ENCODE data around the gene FFAR2. TPM values are rescaled to one million over a fixed set of nuclear protein-coding genes. Genes with fewer than 3 reads are reported as not detected.
A peak's percentile ranks its signal among the peaks of the same experiment; 100 is the strongest.

Gene FFAR2
- polyA plus RNA-seq, 3 donors from 2014 or later: 0.12 to 1.6 (median 0.15) TPM

DNA sequence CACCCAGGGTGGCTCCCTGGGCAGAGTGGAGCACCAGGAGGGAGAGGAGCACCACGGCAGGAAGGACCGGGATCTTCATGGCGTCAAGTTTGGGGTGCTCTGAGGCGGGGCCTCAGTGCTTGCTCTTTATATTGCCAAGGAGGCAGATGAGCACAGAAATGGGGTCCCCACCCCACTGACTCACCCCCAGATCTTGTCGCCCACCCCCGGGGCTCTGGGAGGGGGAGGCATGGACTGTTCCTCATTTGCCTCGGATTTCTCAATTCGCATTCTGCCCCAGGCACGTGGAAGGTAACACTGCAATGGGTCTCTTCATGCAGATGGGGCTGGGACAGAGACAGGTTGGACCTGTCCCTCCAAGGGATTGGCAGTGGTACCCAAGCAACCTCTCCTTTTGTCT, 42.3 kb downstream of the FFAR2 start, which contains the start of gene KRTDAP:
Gene KRTDAP (minus strand): TSS at position 101 of the 400 bp plus-strand sequence. CDS start 22 bp downstream, at position 79.
- Mint-ChIP-seq H3K27ac (no peak within 1 kb of the TSS), H3K9me3 (peaks cover 0 to 2% (median 0%) of the 10 kb centered on the region in 6 donors), H3K4me3 (no peak within 1 kb of the TSS), H3K36me3 (no peaks in the 10 kb centered on the region), H3K4me1 (peaks cover 4 to 5% of the 10 kb centered on the region in 2 donors), H3K27me3 (ENCODE audit: low read depth in 3 of 3) (peaks cover 5 to 10% (median 9%) of the 10 kb centered on the region in 3 donors)
- DNase-seq: no peak

DNA sequence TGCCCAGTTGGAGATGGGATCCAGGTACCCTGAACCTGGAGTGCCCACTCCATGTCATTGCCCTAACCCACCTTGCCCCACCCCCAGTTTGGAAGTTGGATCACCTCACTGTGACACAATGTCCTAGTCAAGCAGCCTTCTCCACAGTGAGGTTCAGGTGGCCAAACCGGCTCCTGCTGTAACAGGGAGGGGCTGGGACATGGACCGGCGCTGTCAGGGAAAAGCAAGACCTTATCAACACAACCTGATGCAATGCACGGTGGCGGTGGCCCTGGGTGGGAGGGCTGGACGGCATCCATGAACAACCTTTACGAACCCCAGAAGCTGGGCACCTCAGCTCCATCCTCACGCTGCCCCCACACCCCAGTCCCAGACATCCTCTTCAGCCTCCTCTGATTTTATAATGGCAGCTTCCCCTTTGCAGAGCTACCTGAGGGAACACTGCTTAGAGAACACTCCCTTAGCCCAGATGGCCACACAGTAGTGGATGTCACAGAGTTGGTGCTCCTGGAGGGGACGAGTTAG, 43.8 kb downstream of the FFAR2 start:
- H3K9me3 Mint-ChIP-seq: peaks cover 0 to 2% (median 0%) of the 10 kb centered on the region in 6 donors
- no peaks in the 10 kb centered on the region for H3K36me3 Mint-ChIP-seq
- H3K27ac Mint-ChIP-seq: peak overlapping the region in 1 of 6 donors; percentile 50
- peaks cover 7% of the 10 kb centered on the region in 2 donors for H3K4me1 Mint-ChIP-seq
- DNase-seq: no peak
- H3K27me3 Mint-ChIP-seq (ENCODE audit: low read depth in 3 of 3): peaks cover 2 to 11% (median 10%) of the 10 kb centered on the region in 3 donors
- no peak overlapping the region for H3K4me3 Mint-ChIP-seq

DNA sequence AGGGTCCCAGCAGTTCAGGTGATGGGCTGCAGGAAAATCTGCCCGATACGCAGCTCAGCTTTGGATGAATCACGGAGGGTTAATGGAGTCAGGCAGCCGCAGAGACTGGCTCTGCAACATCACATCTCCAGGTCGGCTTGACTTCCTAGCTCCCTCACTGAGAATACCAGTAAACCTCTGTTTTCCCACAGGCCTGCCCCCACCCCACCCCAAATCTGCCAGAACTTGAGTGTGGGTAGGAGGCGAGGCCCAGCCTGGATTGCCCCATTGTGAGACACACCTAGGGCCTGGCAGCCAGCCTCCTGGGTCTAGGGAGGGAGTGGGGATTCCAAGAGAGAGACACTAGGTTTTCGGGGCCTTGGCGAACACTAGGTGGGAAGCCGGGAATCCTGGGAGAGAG, 45.9 kb downstream of the FFAR2 start:
- Mint-ChIP-seq H3K4me1 (peaks cover 7% of the 10 kb centered on the region in 2 donors), H3K9me3 (peaks cover 0 to 2% (median 0%) of the 10 kb centered on the region in 6 donors), H3K27me3 (ENCODE audit: low read depth in 3 of 3) (peaks cover 2 to 9% (median 2%) of the 10 kb centered on the region in 3 donors)

DNA sequence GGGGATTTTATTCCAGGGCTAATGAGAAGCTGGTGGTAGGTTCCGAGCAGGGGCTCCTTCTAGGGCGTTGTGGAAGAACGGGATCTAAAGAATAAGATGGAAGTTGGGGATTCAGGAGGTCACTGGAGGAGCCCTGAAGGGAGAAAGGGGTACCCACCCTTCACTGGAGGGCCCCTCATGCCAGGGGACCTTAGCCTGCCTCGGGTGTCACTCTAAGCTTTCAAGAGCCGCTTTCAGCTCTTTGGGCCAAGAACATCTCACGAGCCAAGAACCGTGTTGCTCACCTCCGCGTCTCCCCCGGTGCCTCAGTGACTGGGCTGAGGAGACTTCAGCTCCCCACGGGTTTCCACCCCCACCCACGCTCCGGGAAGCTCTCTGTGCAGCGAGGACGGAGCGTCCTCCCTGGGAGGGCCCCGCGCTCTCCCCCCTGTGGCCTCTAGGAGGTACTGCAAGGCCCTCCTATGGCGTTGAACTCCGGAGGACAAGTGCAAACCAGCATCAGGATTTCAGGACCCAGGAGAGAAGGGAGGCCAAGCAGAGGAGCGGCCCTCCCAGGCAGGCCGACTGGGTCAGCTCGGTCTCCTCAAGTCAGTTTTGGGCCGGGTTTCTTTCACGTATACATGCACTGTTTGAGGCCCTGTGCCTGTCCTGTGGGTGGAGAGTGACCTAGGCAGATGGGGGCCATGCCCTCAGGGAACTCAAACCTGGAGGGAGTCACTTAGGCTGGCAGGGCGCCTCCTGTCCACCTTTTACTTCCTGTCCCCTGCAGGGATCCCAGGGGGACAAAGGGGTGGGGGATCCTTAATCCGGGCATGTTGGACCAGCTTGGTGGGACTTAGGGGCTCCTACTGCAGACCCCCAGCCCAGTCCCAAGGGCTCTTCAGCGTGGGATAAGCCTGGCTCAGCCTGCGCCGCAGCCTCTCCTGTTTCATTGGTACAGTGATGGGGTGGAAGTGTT, 47.3 kb downstream of the FFAR2 start:
- Mint-ChIP-seq H3K4me1 (peaks cover 7% of the 10 kb centered on the region in 2 donors), H3K4me3 (peak overlapping the region in 2 of 5 donors; percentile 47 to 49), H3K27ac (peak overlapping the region in 2 of 6 donors; percentile 4 to 7), H3K27me3 (ENCODE audit: low read depth in 3 of 3) (peaks cover 2 to 3% (median 2%) of the 10 kb centered on the region in 3 donors), H3K36me3 (no peaks in the 10 kb centered on the region), H3K9me3 (no peaks in the 10 kb centered on the region)
- peak; percentile 59 to 60 (median 60) for DNase-seq

More for the DNA sequence above, 45.9 kb downstream of the FFAR2 start:
- no peak overlapping the region for H3K27ac Mint-ChIP-seq
- H3K4me3 Mint-ChIP-seq: no peak overlapping the region
- DNase-seq: no peak
- no peaks in the 10 kb centered on the region for H3K36me3 Mint-ChIP-seq

DNA sequence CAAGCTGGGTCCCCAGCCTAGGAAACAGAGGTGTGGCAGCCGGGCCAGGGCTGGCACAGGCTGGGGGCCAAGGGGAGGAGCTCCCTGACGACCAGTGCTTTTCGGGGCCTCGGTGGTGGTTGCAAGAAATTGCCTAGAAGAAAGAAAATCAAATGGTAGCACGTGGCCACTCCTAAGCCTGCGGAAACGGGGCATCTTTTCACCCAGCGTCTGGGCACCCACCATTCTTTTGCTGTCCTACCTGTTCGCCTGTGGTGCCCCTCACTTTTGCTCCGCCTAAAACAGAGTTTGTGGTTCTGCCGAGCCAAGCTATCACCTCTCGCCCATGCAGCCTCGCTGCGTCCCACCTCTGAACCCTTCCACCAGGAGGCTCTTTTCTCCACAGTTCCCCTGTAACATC, 49.3 kb downstream of the FFAR2 start:
- Mint-ChIP-seq H3K27ac (no peak overlapping the region), H3K4me3 (no peak overlapping the region), H3K27me3 (ENCODE audit: low read depth in 3 of 3) (peaks cover 0 to 3% (median 2%) of the 10 kb centered on the region in 3 donors), H3K36me3 (no peaks in the 10 kb centered on the region), H3K4me1 (peaks cover 7% of the 10 kb centered on the region in 2 donors), H3K9me3 (no peaks in the 10 kb centered on the region)
- no peak for DNase-seq

DNA sequence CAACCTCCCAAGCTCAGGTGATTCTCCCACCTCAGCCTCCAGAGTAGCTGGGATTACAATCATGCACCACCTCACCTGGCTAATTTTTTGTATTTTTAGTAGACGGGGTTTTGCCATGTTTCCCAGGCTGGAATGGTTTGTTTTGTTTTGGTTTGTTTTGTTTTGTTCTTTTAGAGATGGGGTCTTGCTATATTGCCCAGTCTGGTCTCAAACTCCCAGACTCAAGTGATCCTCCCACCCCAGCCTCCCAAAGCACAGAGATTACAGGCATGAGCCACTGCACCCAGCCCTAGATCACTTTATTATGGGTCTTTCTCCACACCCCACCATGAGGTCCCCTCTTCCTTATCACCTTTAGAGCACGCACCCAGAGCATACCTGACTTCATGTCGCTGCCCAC, 50.2 kb downstream of the FFAR2 start:
- Mint-ChIP-seq H3K4me1 (peaks cover 7% of the 10 kb centered on the region in 2 donors), H3K27me3 (ENCODE audit: low read depth in 3 of 3) (peaks cover 0 to 3% (median 2%) of the 10 kb centered on the region in 3 donors), H3K9me3 (no peaks in the 10 kb centered on the region), H3K27ac (no peak overlapping the region), H3K36me3 (no peaks in the 10 kb centered on the region), H3K4me3 (no peak overlapping the region)
- DNase-seq: no peak

DNA sequence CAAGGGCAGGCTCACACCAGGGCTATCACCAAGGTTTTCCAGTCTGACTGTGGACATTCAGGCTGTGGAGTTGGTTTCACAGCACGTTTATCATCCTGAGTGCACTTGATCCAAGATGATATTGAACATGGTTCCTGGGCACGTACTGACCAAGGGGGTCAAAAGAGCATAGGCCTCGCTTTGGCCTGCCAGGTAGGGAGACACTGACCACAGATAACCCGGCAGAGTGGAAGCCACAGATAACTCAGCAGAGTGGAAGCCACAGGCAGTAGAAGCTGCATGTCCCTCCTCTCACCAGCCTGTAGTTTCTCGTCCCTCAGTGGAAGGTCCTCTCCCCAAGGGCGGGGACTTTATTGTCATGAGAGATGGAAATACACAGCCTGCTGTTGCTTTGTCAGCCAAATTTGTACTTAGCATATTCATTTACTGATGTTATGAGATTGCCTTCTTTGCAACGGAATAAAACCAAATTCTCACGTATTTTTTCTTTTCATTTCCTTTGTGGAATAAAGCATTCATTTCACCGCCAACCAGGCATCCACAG, 51.0 kb downstream of the FFAR2 start:
- no peaks in the 10 kb centered on the region for H3K9me3 Mint-ChIP-seq
- peaks cover 7% of the 10 kb centered on the region in 2 donors for H3K4me1 Mint-ChIP-seq
- peak overlapping the region in 1 of 6 donors; percentile 28 for H3K27ac Mint-ChIP-seq
- peaks cover 0 to 5% (median 3%) of the 10 kb centered on the region in 3 donors for H3K27me3 Mint-ChIP-seq (ENCODE audit: low read depth in 3 of 3)
- H3K4me3 Mint-ChIP-seq: no peak overlapping the region
- no peaks in the 10 kb centered on the region for H3K36me3 Mint-ChIP-seq
- DNase-seq: no peak

DNA sequence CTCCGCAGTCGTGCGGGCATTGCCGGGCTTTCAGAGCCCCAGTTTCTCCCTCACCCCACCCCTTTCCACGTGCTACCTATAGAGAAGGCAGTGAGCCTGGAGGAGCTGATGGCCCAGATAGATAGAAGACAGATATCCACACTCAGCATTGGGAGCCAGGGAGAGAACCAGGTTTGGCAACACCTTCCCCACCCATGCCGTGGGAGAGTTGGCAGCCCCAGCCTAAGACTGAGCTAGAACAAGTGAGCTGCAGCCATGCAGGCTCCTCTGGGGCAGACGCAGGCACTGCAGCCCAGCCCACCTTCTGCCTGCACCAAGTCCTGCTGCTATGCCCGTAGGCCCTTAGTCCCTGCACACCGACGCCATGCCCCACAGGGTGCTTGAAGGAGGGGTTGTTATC, 52.6 kb downstream of the FFAR2 start:
- peaks cover 0 to under 1% of the 10 kb centered on the region in 2 donors for H3K4me1 Mint-ChIP-seq
- H3K36me3 Mint-ChIP-seq: no peaks in the 10 kb centered on the region
- H3K9me3 Mint-ChIP-seq: no peaks in the 10 kb centered on the region
- H3K27me3 Mint-ChIP-seq (ENCODE audit: low read depth in 3 of 3): peaks cover 0 to 7% (median 3%) of the 10 kb centered on the region in 3 donors
- no peak overlapping the region for H3K27ac Mint-ChIP-seq
- no peak for DNase-seq
- H3K4me3 Mint-ChIP-seq: no peak overlapping the region

Other genes starting within 250 kb of the FFAR2 start
- gene FAM187B, start 219.5 kb upstream of the FFAR2 start, polyA plus RNA-seq: not detected
- 10 to 100 TPM in 2 of 3 donors, 1 to 10 TPM in 1; 5.3 to 14.2 (median 11.8) TPM for gene LSR, start 199.3 kb upstream of the FFAR2 start, polyA plus RNA-seq
- gene USF2, start 179.3 kb upstream of the FFAR2 start, polyA plus RNA-seq: 10 to 100 TPM in 1 of 3 donors, 1 to 10 TPM in 1, under 1 TPM in 1; 0.29 to 10.4 (median 7.6) TPM
- 1 to 10 TPM in 1 of 3 donors, not detected in 2; 1.1 TPM for gene HAMP, start 165.7 kb upstream of the FFAR2 start, polyA plus RNA-seq
- not detected for gene MAG, start 156.1 kb upstream of the FFAR2 start, polyA plus RNA-seq
- gene CD22, start 119.1 kb upstream of the FFAR2 start, polyA plus RNA-seq: 1 to 10 TPM in 1 of 3 donors, under 1 TPM in 1, not detected in 1; 0.93 to 2.2 TPM
- gene FFAR1, start 100.4 kb upstream of the FFAR2 start, polyA plus RNA-seq: not detected
- not detected for gene FFAR3, start 89.8 kb upstream of the FFAR2 start, polyA plus RNA-seq
- not detected for gene GPR42, start 77.2 kb upstream of the FFAR2 start, polyA plus RNA-seq
- not detected for gene KRTDAP, start 42.2 kb downstream of the FFAR2 start, polyA plus RNA-seq
- 10 to 100 TPM in 2 of 3 donors, 1 to 10 TPM in 1; 5.0 to 24.5 (median 20.3) TPM for gene DMKN, start 65.4 kb downstream of the FFAR2 start, polyA plus RNA-seq
- not detected for gene SBSN, start 80.1 kb downstream of the FFAR2 start, polyA plus RNA-seq
- gene GAPDHS, start 85.2 kb downstream of the FFAR2 start, polyA plus RNA-seq: not detected
- gene TMEM147, start 97.4 kb downstream of the FFAR2 start, polyA plus RNA-seq: 100 to 1,000 TPM; 117 to 184 (median 151) TPM
- not detected for gene ATP4A, start 115.4 kb downstream of the FFAR2 start, polyA plus RNA-seq
- not detected for gene PMIS2, start 137.9 kb downstream of the FFAR2 start, polyA plus RNA-seq
- gene HAUS5, start 164.5 kb downstream of the FFAR2 start, polyA plus RNA-seq: 1 to 10 TPM in 2 of 3 donors, under 1 TPM in 1; 0.98 to 7.5 (median 6.0) TPM
- gene RBM42, start 180.8 kb downstream of the FFAR2 start, polyA plus RNA-seq: 10 to 100 TPM; 51.4 to 91.8 (median 72.7) TPM
- gene ETV2, start 193.5 kb downstream of the FFAR2 start, polyA plus RNA-seq: under 1 TPM; 0.55 to 0.79 (median 0.68) TPM
- 1,000 to 10,000 TPM in 1 of 3 donors, 100 to 1,000 TPM in 2; 711 to 1,050 (median 736) TPM for gene COX6B1, start 200.1 kb downstream of the FFAR2 start, polyA plus RNA-seq
- not detected for gene UPK1A, start 218.3 kb downstream of the FFAR2 start, polyA plus RNA-seq